Smooth muscle cell (in vitro differentiated cells): ENCODE measurements around the gene HARS1. TPM values are rescaled to one million over a fixed set of nuclear protein-coding genes. Genes with fewer than 3 reads are reported as not detected.
"Not testable (repeated sequence)": the region's sequence is repeated elsewhere in the genome, so short reads cannot be mapped to it uniquely, and the experiment has no call there.

Source experiments
- DNase-seq: peaks from one replicate; lab custom pipeline; 2025; ENCODE audit not compliant: unreplicated experiment; lab: John Stamatoyannopoulos, UW
- H2AFZ ChIP-seq: fragments of 200-600 bp; sonication (generic); 2 replicates; pipeline ENCODE4 v1.6.0; 2016; ENCODE audit warnings: antibody characterized with exemption, low read depth, mild to moderate bottlenecking
- H3F3A ChIP-seq: fragments of 200-600 bp; sonication (generic); 2 replicates; pipeline ENCODE4 v1.6.0; 2017; ENCODE audit warnings: antibody characterized with exemption, low read depth
- H3K27ac ChIP-seq: fragments of 200-600 bp; sonication (generic); 2 replicates; pipeline ENCODE4 v1.5.1; 2016; ENCODE audit warnings: low read depth, mild to moderate bottlenecking
- H3K27me3 ChIP-seq: fragments of 200-600 bp; sonication (generic); 2 replicates; pipeline ENCODE4 v1.6.1; 2016; ENCODE audit warnings: low read depth, mild to moderate bottlenecking
- H3K36me3 ChIP-seq: fragments of 200-600 bp; sonication (generic); 2 replicates; pipeline ENCODE4 v1.5.1; 2016; ENCODE audit warnings: low read depth
- H3K4me1 ChIP-seq: fragments of 200-600 bp; sonication (generic); 2 replicates; pipeline ENCODE4 v1.5.1; 2016; ENCODE audit warnings: low read depth
- H3K4me2 ChIP-seq: fragments of 200-600 bp; sonication (generic); 2 replicates; pipeline ENCODE4 v1.6.0; 2016; ENCODE audit warnings: mild to moderate bottlenecking
- H3K4me3 ChIP-seq: fragments of 200-600 bp; sonication (generic); 2 replicates; pipeline ENCODE4 v1.5.1; 2016; ENCODE audit warnings: mild to moderate bottlenecking
- H3K79me2 ChIP-seq: fragments of 200-600 bp; sonication (generic); 2 replicates; pipeline ENCODE4 v1.6.0; 2016; ENCODE audit warnings: low read depth, mild to moderate bottlenecking
- H3K9ac ChIP-seq: fragments of 200-600 bp; sonication (generic); 2 replicates; pipeline ENCODE4 v1.6.0; 2016; ENCODE audit warnings: low read depth
- H3K9me3 ChIP-seq: fragments of 200-600 bp; sonication (generic); replicated peaks from 2 replicates; pipeline ENCODE4 v1.5.1; 2016; ENCODE audit warnings: low read depth
- H4K20me1 ChIP-seq: fragments of 200-600 bp; sonication (generic); 2 replicates; pipeline ENCODE4 v1.6.0; 2016; ENCODE audit warnings: low read depth
- WGBS: methylation state at CpG from one replicate; pipeline ENCODE4 v1.1.7; 2016; ENCODE audit warnings: low lambda C conversion rate; 5-methylcytosine and 5-hydroxymethylcytosine counted together
- polyA plus RNA-seq: library from polyadenylated mRNA; unstranded; fragments of >200 nt; fragmentation: Nextera tagmentation; extraction: Ambion mirVana; gene quantifications from 2 replicates; pipeline ENCODE4 v1.2.1, GENCODE V29; 2016
- total RNA-seq: library from RNA; depleted of rRNA; stranded (reverse); fragments of >200 nt; gene quantifications from 2 replicates; pipeline ENCODE4 v1.2.3, GENCODE V29; 2014
- TF ChIP-seq, protein P1 (sequence below): fragments of 200-600 bp; sonication (generic); IDR thresholded peaks from 2 replicates; pipeline ENCODE4 v1.5.1; 2017; ENCODE audit warnings: borderline replicate concordance, mild to moderate bottlenecking, antibody characterized with exemption; ENCODE audit not compliant: insufficient read depth, poor library complexity, severe bottlenecking

The HARS1 gene
- total and polyA plus RNA-seq, 2 experiments from 2014 or later, result 29.4 to 72.1 TPM

DNA sequence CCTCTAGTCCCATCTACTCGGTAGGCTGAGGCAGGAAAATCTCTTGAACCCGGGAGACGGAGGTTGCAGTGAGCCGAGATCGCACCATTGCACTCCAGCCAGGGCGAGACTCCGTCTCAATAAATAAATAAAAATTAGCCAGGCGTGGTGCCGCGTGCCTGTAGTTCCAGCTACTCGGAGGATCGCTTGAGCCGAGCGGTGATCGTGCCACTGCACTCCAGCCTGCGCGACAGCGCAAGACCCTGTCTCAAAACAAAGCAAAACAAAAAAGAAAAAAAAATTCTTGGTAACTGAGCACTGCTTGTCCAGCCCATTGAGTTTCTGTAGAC, 27.2 kb downstream of the HARS1 start:
- Histone ChIP-seq H3K79me2 (peaks cover 29% of the 10 kb centered on the region), H3K4me1 (peaks cover 4% of the 10 kb centered on the region), H3K36me3 (peaks cover 9% of the 10 kb centered on the region), H3K27me3 (no peaks in the 10 kb centered on the region), H3K9ac (peak overlapping the region; percentile 46), H4K20me1 (peaks cover 6% of the 10 kb centered on the region), H3F3A (peaks cover 10% of the 10 kb centered on the region), H3K27ac (peak overlapping the region; percentile 81), H2AFZ (no peak overlapping the region), H3K4me2 (peak overlapping the region; percentile 85), H3K9me3 (no peaks in the 10 kb centered on the region), H3K4me3 (peak overlapping the region; percentile 82)
- TF ChIP-seq, protein P1, sequence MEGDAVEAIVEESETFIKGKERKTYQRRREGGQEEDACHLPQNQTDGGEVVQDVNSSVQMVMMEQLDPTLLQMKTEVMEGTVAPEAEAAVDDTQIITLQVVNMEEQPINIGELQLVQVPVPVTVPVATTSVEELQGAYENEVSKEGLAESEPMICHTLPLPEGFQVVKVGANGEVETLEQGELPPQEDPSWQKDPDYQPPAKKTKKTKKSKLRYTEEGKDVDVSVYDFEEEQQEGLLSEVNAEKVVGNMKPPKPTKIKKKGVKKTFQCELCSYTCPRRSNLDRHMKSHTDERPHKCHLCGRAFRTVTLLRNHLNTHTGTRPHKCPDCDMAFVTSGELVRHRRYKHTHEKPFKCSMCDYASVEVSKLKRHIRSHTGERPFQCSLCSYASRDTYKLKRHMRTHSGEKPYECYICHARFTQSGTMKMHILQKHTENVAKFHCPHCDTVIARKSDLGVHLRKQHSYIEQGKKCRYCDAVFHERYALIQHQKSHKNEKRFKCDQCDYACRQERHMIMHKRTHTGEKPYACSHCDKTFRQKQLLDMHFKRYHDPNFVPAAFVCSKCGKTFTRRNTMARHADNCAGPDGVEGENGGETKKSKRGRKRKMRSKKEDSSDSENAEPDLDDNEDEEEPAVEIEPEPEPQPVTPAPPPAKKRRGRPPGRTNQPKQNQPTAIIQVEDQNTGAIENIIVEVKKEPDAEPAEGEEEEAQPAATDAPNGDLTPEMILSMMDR, result no peak
- 37% methylated on average over 18 of the region's 18 CpGs for WGBS
- DNase-seq, result no peak

DNA sequence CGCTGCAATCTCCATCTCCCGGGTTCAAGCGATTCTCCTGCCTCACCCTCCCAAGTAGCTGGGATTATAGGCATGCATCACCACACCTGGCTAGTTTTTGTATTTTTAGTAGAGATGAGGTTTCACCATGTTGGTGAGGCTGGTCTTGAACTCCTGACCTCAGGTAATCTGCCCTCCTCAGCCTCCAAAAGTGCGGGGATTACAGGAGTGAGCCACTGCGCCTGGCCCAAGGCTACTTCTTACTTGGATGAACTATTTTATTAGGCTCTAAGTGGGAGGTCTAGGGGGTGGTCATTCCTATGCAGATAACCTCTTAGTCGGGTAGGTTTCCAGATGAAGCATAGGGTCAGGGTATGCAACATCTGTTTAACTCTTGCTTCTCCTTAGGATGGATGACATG, 30.8 kb downstream of the HARS1 start:
- H3K4me1 ChIP-seq, H3K27ac ChIP-seq, DNase-seq, H3K9ac ChIP-seq, H3K4me3 ChIP-seq, H3F3A ChIP-seq, H3K27me3 ChIP-seq, H2AFZ ChIP-seq, H3K79me2 ChIP-seq, H3K4me2 ChIP-seq, H3K9me3 ChIP-seq, H4K20me1 ChIP-seq: not testable (repeated sequence)
- WGBS, result 92% methylated on average over 6 of the region's 6 CpGs
- peaks cover 17% of the 10 kb centered on the region for H3K36me3 ChIP-seq

DNA sequence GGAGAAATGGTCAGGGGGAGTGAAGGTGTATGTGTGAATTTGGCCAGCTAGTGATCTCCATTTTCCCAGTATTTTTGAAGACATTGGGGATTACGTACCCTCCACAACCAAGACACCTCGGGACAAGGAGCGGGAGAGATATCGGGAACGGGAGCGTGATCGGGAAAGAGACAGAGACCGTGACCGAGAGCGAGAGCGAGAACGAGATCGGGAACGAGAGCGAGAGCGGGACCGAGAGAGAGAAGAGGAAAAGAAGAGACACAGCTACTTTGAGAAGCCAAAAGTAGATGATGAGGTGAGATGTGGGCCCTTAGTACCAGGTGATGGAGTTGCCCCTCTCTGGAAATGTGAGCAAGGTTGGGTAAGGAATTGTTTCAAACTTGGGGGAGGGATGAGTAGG, 32.3 kb downstream of the HARS1 start:
- Histone ChIP-seq H4K20me1 (no peaks in the 10 kb centered on the region), H3K4me1 (no peaks in the 10 kb centered on the region), H3K4me3 (no peak overlapping the region), H3K4me2 (no peak overlapping the region), H3K9ac (no peak overlapping the region), H3K27me3 (no peaks in the 10 kb centered on the region), H3K36me3 (peaks cover 29% of the 10 kb centered on the region), H3F3A (peaks cover 10% of the 10 kb centered on the region), H3K27ac (no peak overlapping the region), H3K9me3 (no peaks in the 10 kb centered on the region), H2AFZ (no peak overlapping the region), H3K79me2 (no peaks in the 10 kb centered on the region)
- no peak for DNase-seq
- 98% methylated on average over 17 of the region's 17 CpGs for WGBS
- TF ChIP-seq, protein P1, result no peak

DNA sequence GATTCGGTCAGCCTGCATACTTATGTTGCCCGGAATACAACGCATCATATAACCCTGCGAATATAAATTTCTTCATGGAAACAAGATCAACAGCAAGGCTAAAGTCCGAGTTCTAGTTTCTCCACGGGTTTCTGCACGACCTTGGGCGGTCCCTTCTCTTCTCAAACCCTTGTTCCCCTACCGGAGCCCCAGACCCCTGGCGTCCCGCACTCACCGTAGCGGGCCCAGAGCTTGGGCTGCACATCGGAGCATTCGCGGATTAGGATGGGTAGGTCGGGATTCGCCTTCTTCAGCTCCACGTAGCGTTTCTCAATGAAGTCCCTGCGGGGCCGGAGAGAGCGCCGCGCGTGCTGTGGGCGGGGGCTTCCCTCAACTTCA, 44.1 kb downstream of the HARS1 start:
- 3% methylated on average over 27 of the region's 27 CpGs for WGBS
- H3K4me2 ChIP-seq, result peak overlapping the region; percentile 95
- peak overlapping the region; percentile 87 for H3K4me3 ChIP-seq
- peak overlapping the region; percentile 69 for H2AFZ ChIP-seq
- H4K20me1 ChIP-seq, result no peaks in the 10 kb centered on the region
- H3K9me3 ChIP-seq, result no peaks in the 10 kb centered on the region
- H3K9ac ChIP-seq, result peak overlapping the region; percentile 83
- DNase-seq, result no peak
- H3K4me1 ChIP-seq, result peaks cover 13% of the 10 kb centered on the region
- peaks cover 11% of the 10 kb centered on the region for H3K36me3 ChIP-seq
- TF ChIP-seq, protein P1, result no peak
- H3K27me3 ChIP-seq, result no peaks in the 10 kb centered on the region
- no peaks in the 10 kb centered on the region for H3F3A ChIP-seq
- H3K27ac ChIP-seq, result peak overlapping the region; percentile 57
- H3K79me2 ChIP-seq, result peaks cover 26% of the 10 kb centered on the region
